PFSK-1 (cell line): ENCODE data around the gene FAM83G.

ENCODE experiments used
- FOXP2 ChIP-seq: optimal IDR thresholded peaks from 2 replicates; pipeline ENCODE3; 2011; ENCODE audit warnings: borderline replicate concordance, control low read depth, inconsistent platforms; ENCODE audit not compliant: insufficient read depth; ENCODE audit errors: extremely low read length, extremely low read depth
- POLR2AphosphoS5 ChIP-seq: IDR thresholded peaks from 2 replicates; pipeline ENCODE4 v1.6.1; 2012; ENCODE audit warnings: low read depth, mild to moderate bottlenecking, control low read depth, low read length, moderate library complexity
- REST ChIP-seq, 2 experiments: IDR thresholded peaks; 2 replicates each; pipeline versions ENCODE4 v1.6.1 to v1.8.0; 2011 to 2012; ENCODE audit warnings: low read depth in 2 of 2, low read length in 2 of 2, control low read depth in 1 of 2, inconsistent platforms in 1 of 2, mild to moderate bottlenecking in 1 of 2, moderate library complexity in 1 of 2; ENCODE audit not compliant: insufficient read depth in 1 of 2
- SIN3A ChIP-seq: IDR thresholded peaks from 2 replicates; pipeline ENCODE4 v1.6.1; 2012; ENCODE audit warnings: mild to moderate bottlenecking, low read length, moderate library complexity, borderline replicate concordance; ENCODE audit not compliant: insufficient read depth
- TAF1 ChIP-seq: IDR thresholded peaks from 2 replicates; pipeline ENCODE4 v1.6.1; 2012; ENCODE audit warnings: low read length, control low read depth, borderline replicate concordance; ENCODE audit not compliant: insufficient read depth

FAM83G gene

GRCh38 chr17:19013806-19014627 lies 9.5 kb upstream of the FAM83G start:
- TF ChIP-seq REST (IDR thresholded peaks at IDR 0.05; ENCODE audit: insufficient read depth in 1 of 2, low read depth in 2 of 2, low read length in 2 of 2) (no peak), TAF1 (no peak), FOXP2 (no peak), SIN3A (no peak), POLR2AphosphoS5 (no peak)

GRCh38 chr17:19013226-19013625 lies 8.7 kb upstream of the FAM83G start:
- no peak for TF ChIP-seq SIN3A
- TF ChIP-seq POLR2AphosphoS5 = no peak
- no peak for TF ChIP-seq FOXP2
- no peak for TF ChIP-seq TAF1
- TF ChIP-seq REST (IDR thresholded peaks at IDR 0.05; ENCODE audit: insufficient read depth in 1 of 2, low read depth in 2 of 2, low read length in 2 of 2) = no peak

GRCh38 chr17:19012171-19013080 lies 7.9 kb upstream of the FAM83G start:
- TF ChIP-seq SIN3A = no peak
- TF ChIP-seq REST (IDR thresholded peaks at IDR 0.05; ENCODE audit: insufficient read depth in 1 of 2, low read depth in 2 of 2, low read length in 2 of 2) = no peak
- TF ChIP-seq TAF1 = no peak
- TF ChIP-seq FOXP2 = no peak
- TF ChIP-seq POLR2AphosphoS5 = no peak

DNA sequence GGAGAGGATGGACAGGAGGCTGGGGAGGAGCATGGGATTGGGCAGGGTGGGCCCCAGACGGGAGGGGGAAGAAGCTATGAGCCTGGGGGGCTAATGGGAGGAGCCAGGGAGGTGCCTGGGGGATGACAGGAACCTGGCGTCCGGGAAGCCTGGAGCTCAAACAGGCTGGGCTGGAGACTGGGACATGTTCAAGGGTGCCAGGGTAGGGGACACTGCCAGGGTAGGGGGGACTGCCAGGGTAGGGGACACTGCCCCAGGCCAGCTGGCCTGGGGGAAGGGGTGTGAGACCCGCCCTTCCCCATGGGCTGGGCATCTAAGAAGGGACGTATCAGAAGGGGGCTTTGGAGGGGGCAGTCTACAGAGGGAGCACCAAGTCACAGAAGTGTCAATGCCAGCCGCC lies 7.0 kb upstream of the FAM83G start:
- TF ChIP-seq FOXP2 (no peak), SIN3A (no peak), POLR2AphosphoS5 (no peak), TAF1 (no peak), REST (IDR thresholded peaks at IDR 0.05; ENCODE audit: insufficient read depth in 1 of 2, low read depth in 2 of 2, low read length in 2 of 2) (no peak)
